ENCODE data around the gene MAK.

DNA sequence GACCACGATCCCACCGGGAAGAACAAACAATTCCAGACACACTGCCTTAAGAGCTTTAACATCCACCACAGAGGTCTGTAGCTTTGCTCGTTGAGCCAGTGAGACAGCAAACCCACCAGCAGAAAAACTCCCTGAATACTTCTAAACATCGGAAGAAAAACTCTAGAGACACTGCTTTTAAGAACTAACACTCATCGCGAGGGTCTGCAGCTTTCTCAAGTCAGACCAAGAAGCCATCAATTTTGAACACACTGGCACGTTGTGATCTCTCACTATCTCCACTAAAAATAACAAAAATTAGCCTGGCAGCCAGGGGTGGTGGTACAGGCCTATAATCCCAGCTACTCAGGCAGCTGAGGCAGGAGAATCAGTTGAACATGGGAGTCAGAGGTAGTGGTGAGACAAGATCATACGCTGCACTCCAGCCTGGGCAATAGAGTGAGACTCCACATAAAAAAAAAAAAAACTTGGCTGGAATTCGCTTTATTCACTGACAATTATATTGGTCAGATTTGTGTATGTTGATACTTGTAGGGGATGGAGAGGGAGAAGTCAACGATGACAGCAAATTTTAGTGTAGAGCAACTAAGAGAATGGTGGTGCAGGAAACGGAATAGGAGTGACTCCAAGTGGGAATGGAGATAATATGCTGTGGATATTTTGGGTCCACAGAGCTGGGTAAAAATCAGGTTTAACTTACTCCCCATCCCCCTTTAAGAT, 116.3 kb downstream of the MAK start:
- no peak for TF ChIP-seq GATA2 (IDR thresholded peaks at IDR 0.05; ENCODE audit: low read depth, low read length)
- no peak for TF ChIP-seq GATA3 (IDR thresholded peaks at IDR 0.05; ENCODE audit: low read depth, low read length)

Measured in SH-SY5Y (cell line).